HS-5 (cell line): ENCODE results near the gene SMIM15.
"Not testable (repeated sequence)": the region's sequence is repeated elsewhere in the genome, so short reads cannot be mapped to it uniquely, and the experiment has no call there.

ENCODE experiments used
- DNase-seq: peaks from one replicate; pipeline ENCODE4 v3.0.0-alpha.2; 2012; ENCODE audit warnings: low read depth

The SMIM15 gene

GRCh38 chr5:61162010-61162831 lies at the start of gene SMIM15:
TSS of gene SMIM15 (minus strand) at chr5:61162468. CDS start at chr5:61160171, 2,297 bp downstream.
- peak; percentile 53 for DNase-seq

GRCh38 chr5:61207884-61208283 lies 45.6 kb upstream of the SMIM15 start:
- DNase-seq: no peak

- no peak for DNase-seq
Observed at GRCh38 chr5:61205013-61205412, 42.7 kb upstream of the SMIM15 start.

GRCh38 chr5:61202213-61202612 lies 39.9 kb upstream of the SMIM15 start:
- DNase-seq: peak; percentile 14

GRCh38 chr5:61200582-61201155 lies 38.4 kb upstream of the SMIM15 start:
- no peak for DNase-seq

GRCh38 chr5:61198606-61199005 lies 36.3 kb upstream of the SMIM15 start:
- DNase-seq: no peak

GRCh38 chr5:61187826-61188225 lies 25.6 kb upstream of the SMIM15 start:
- not testable (repeated sequence) for DNase-seq

- DNase-seq: not testable (repeated sequence)
Observed at GRCh38 chr5:61187352-61187751, 25.1 kb upstream of the SMIM15 start.

GRCh38 chr5:61186634-61187033 lies 24.4 kb upstream of the SMIM15 start:
- DNase-seq: no peak

- DNase-seq: no peak
Observed at GRCh38 chr5:61184708-61185107, 22.4 kb upstream of the SMIM15 start.

GRCh38 chr5:61183538-61183937 lies 21.3 kb upstream of the SMIM15 start:
- no peak for DNase-seq

GRCh38 chr5:61182449-61182848 lies 20.2 kb upstream of the SMIM15 start:
- DNase-seq: no peak

GRCh38 chr5:61180886-61181285 lies 18.6 kb upstream of the SMIM15 start:
- DNase-seq: no peak

- DNase-seq: no peak
Observed at GRCh38 chr5:61178702-61179101, 16.4 kb upstream of the SMIM15 start.

- DNase-seq: no peak
Observed at GRCh38 chr5:61177716-61178115, 15.4 kb upstream of the SMIM15 start.

GRCh38 chr5:61177070-61177469 lies 14.8 kb upstream of the SMIM15 start:
- DNase-seq: no peak

- no peak for DNase-seq
Observed at GRCh38 chr5:61176631-61177030, 14.4 kb upstream of the SMIM15 start.

- DNase-seq: no peak
Observed at GRCh38 chr5:61171479-61171878, 9.2 kb upstream of the SMIM15 start.

GRCh38 chr5:61168951-61169350 lies 6.7 kb upstream of the SMIM15 start:
- DNase-seq: no peak

- DNase-seq: no peak
Observed at GRCh38 chr5:61167382-61167781, 5.1 kb upstream of the SMIM15 start.

- no peak for DNase-seq
Observed at GRCh38 chr5:61163905-61164304, 1.6 kb upstream of the SMIM15 start.

- peak; percentile 16 for DNase-seq
Observed at GRCh38 chr5:61162832-61163567, 732 bp upstream of the SMIM15 start.

GRCh38 chr5:61160497-61160896 lies 1.8 kb downstream of the SMIM15 start:
- DNase-seq: no peak
